C4-2B (cell line): ENCODE measurements around the gene CDC27.
"Not testable (repeated sequence)": the region's sequence is repeated elsewhere in the genome, so short reads cannot be mapped to it uniquely, and the experiment has no call there.

Experiments used
- CTCF ChIP-seq: fragments of 450-650 bp; conservative IDR thresholded peaks from 2 replicates; pipeline ENCODE4 v1.5.1; 2017; ENCODE audit warnings: mild to moderate bottlenecking
- ZFX ChIP-seq: fragments of 450-650 bp; IDR thresholded peaks from 2 replicates; pipeline ENCODE4 v1.6.1; 2017

- TF ChIP-seq CTCF, ZFX: not testable (repeated sequence)
Observed at GRCh38 chr17:47105246-47105645, 83.8 kb downstream of the CDC27 start.
